HG03442 (cell line): ENCODE results near the gene MMS22L.
"Not testable (repeated sequence)": the region's sequence is repeated elsewhere in the genome, so short reads cannot be mapped to it uniquely, and the experiment has no call there.

Experiments
- ATAC-seq: cut with Tn5 transposase; IDR thresholded peaks from one replicate; pipeline ENCODE4 v1.9.1; 2021; ENCODE audit warnings: mild to moderate bottlenecking, moderate library complexity; ENCODE audit not compliant: unreplicated experiment

The MMS22L gene

DNA sequence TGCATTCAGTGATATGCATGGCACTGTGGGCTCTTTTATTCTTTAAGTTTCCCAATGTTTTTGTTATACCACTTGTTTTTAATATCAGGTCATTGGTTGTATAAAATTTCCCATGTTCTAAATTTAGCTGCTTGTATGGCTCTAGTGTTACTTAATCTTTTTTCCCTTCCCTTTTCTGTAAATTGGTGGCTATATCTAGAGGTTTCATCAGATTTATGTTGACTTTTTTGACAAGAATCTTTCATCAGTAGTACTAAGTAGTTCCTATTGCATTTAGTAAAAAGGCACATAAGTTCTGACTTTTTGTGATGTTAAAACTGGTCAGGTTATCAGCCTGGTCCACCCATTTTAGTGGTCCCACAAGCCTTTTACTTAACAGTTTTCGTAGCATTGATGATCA, 51.1 kb downstream of the MMS22L start:
- ATAC-seq, result no peak

DNA sequence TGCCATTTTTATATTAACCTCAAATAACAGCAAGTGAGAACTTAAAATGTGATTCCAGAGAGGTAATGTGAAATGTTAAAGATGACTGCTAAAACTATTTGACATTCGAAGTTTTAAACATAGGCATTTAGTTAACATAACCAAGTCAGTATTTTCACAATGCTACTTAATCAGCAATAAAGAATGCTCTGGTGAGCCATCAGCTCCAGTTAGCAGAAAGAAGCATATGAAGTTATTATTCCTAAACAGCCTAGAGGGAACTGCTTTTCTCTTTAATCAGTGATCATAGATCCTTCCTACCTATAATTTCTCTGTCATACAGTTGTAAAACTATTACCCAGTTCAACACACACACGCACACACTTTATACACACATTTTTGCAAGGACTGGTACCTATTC, 60.1 kb downstream of the MMS22L start:
- no peak for ATAC-seq

DNA sequence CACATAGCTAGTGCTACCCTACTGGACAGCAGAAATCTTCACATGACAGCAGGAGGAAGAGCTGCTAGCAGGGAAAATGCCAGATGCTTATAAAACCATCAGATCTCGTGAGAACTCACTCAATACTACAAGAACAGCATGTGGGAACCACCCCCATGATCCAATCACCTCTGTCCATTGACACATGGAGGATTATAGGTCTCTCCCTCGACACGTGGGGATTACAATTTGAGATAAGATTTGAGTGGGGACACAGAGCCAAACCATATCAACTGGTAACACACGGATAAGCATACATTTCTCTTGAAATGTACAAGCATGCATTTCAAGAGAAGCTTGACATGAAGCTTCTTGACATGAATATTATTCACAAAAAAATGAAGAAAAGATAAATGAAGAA, 64.1 kb downstream of the MMS22L start:
- ATAC-seq, result no peak

DNA sequence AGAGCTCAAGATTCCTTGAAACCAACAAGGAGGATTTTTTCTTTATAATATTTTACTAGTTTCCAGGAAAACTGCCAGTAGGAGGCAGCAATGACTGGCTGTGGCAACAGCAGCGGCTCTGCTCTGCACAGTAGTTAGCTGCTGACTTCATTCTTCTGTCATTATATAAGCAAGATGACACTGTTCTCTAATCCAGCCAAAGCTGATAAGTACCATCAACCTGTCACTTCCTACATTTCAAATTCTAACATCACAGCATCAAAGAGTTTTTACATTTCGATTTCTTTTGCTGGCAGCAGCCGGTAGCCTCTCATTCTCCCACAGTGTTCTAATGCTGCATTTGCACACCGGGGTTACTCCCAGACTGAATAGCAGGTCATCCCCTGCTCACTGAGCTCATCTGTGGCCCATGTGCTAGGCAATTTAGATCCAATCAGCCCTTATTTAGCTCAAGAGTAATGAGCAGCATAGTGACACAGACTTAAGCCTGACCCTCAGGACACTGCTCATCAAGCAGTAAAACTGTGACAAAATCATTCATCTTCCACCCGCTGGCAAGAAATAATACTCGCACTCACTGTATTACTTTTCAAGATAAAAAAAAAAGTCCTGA, 67.8 kb downstream of the MMS22L start:
- ATAC-seq, result no peak

DNA sequence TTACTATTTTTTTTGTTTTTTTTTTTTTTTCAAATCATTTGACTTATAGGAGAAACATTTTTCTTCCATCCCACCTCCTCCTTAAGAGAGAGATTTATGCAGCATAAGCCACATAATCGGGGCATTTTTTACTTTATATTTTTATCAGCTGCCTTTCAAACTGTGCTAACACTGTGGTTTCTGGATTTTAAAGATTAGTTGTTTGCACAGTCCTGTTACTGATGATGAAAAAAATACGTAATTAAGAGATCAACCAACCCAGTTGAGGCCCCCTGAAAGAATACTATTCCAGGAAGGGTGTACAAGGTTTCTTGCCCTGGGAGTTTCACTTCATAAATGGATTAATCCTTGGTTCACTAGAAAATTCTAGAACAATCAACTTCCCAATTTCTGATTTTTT, 68.3 kb downstream of the MMS22L start:
- no peak for ATAC-seq

DNA sequence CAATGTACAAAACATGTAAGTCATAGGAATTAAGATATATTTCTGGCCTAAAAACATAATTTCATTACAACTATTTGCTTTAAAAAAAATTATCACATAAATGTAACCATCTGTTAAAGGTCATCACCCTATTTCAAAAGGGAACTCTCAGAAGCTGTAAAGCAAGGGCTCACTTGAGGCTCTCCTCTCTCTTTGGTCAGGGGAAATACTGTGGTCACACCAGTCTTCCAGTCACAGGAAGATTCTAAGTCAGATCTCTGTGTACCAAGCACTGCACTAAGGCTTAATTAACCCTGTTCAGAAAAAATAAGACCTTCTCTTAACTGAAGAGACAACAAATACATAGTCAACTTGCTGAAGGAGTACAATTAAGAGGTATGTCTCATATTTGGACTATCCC, 75.6 kb downstream of the MMS22L start:
- no peak for ATAC-seq

DNA sequence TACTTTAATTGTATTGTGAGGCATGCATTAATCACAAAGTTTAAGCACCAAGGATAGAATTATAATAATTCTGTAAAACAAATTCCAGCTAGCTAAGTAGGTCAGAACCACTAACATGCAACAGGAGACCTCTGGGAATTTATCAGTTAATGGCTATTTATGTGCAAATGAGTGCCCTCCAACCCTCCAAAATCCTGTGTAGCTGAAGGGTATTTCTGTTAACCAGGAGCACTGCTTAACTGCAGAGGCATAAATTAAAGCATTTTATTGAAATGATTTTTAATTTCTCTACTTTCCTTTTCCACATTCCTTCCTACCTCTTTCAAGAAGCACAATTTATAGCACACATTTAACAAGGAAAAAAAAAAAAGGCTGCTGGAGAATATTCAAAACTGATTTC, 77.0 kb downstream of the MMS22L start:
- ATAC-seq, result no peak

DNA sequence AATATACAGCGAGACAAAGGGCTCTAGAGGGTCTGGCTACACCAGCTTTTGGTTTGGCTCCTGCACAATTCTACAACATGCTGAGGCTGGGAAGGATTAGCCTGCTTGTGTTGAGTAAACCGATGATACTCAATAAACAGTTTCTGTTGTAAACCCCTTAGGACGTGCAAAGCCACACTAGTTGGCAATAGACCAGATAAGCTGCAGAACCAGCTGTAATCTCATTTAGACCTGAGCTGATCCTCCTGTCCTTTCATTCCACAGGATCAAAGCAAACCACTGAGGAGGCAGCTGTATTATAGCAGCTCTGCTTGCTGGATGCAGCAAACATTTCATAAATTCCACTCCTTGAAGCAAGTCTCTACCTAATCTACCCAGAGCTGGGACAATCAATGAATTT, 79.7 kb downstream of the MMS22L start:
- no peak for ATAC-seq

DNA sequence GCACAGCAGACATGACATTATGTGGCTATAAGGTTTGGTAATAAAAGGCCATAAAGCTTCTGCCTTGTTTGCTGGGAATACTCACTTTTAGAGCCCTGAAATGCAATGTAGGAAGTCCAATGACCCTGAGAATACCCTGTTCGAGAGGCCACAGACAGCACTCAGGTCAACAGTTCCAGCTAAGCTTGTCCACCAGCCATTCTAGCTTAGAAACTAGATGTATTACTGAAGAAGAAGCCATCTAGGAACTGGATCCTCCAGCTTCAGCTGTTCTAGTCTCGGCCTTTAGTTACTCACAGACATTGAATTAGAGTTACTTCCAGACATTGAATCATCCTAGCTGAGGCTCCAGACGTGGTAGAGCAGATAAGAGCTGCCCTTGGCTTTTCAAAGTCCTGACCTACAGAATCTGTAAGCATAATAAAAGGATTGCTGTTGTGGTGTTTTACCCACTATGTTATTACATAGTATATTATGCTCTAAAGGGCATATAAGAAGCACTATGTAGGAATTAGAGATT, 84.9 kb downstream of the MMS22L start:
- ATAC-seq, result no peak

DNA sequence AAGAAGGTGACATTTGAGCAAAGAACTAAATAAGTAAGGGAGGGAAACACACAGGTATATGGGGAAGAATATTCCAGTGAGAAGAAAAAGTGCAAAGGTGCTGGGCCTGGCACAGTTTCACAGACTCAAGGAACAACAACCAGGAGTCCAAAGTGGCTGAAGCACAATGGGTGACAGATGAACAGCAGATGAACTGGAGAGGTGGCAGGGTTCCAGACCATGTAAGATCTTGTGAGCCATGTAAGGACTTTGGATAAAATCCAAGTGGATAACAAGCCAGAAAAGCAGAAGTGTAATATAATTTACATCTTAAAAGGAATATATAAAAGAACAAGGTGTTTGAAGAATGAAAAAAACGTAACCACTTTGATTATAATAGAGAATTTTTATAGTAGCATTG, 87.9 kb downstream of the MMS22L start:
- ATAC-seq, result no peak

DNA sequence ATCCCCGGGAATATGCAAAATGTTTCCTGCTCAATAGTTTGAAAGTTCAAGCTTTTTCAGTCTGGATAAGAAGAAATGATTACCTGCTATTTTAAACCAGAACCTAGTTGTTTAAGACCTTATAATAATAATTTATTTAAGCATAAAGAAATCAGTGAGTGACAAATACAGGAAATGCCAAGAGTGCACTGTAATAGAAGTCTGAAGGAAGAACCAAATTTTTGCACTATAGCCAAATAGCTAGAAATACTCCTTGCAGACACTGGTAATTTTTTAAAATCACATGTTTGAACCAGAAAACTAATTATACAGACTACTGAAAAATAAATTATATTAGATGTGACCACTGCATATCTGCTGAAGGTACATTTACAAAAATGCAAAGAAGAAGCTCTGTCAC, 93.2 kb downstream of the MMS22L start:
- no peak for ATAC-seq

DNA sequence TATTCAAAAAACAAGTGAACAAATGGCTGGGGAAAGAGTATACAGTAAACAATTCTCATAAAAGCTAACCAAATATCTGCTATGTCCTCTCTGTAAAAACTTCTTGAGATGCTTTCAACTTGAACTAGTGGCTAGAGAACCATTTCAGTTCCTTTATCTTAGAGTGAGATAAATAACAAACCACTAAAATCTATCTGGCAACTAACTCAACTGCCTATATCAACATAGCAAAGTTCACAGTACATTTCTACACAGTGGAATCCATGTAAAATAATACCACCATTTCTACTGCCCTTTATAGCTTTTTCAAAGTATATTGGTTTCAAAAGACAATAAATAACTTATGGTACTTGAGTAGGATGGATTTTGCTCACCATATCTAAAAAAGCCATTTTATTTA, 95.1 kb downstream of the MMS22L start:
- no peak for ATAC-seq

DNA sequence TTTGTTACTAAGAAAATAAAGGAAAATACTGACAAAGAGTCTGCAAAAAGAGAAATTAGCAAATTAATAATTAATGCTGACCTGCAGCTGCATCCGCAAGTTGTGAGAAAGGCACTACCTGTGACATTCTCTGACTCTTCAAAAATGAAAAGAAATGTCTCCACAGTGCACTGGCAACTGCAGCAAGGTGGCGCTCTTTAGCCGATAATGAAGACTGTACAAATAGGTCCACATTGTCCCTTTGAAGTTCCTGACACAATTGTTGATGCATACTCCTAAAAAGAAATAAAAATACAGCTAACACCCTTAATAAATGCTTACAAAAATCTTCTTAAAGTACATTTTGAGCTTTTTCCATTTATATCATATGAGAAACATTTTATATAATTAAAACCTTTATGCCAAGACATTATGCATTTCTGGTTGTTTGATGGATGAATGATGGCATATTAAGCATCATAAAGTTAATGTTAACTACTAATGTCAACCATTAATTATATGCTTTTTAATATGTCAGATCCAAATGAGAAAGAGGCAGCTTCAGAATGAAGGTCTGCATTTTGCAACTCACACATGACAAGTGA, 96.5 kb downstream of the MMS22L start:
- peak; percentile 96 for ATAC-seq

DNA sequence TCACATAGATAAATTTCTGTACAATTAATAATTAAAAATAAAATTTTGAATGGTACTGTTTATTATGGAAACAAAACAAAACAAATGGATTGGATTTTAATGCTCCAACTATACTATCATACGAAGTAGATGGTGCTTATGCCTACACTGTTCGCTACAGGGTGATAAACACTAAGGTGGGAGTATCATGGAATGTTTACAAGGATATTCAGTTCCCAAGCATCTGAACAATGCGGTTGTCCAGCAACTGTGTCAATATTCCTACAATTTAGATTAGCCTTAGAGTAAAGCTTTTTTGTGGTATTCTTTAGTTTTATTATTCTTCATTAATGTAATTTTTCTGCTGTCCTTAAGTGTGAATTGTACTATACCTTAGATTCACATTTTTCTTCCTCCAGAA, 105.1 kb downstream of the MMS22L start:
- no peak for ATAC-seq

DNA sequence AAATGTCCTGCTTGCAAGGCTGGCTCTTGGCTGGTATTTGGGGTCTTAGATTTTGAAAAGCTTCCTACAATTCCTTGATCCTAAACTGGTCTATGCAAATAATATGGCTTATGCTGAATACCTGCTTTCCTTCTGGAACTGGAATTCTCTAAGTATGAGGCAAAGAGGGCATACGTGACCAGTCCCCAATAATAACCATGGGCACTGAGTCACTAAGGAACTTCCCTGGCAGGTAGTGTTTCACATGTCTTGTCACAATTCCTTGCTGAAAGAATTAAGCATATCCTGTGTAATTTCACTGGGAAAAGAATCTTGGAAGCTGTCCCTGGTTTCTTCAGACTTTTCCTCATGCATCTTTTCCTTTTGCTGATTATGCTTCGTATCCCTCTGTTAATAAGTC, 106.5 kb downstream of the MMS22L start:
- ATAC-seq, result no peak

DNA sequence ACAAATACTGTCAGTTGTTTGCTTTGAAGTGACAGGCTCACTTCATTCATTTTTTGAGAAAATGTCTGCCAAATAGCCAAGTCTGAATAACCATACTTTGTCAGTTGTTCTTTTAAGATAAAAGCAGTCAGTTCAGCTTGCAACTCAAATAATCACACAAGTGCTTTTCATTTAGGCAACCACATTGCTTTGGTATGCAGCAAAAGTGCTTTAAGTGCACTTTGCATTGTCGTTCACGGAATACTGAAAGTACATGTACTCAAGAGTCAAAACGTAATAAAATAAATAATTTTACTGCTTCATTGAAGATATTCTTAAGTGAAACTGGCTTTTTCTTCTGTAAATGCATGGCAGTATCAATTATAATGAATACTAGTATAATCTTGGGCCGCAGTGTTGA, 107.2 kb downstream of the MMS22L start:
- no peak for ATAC-seq

DNA sequence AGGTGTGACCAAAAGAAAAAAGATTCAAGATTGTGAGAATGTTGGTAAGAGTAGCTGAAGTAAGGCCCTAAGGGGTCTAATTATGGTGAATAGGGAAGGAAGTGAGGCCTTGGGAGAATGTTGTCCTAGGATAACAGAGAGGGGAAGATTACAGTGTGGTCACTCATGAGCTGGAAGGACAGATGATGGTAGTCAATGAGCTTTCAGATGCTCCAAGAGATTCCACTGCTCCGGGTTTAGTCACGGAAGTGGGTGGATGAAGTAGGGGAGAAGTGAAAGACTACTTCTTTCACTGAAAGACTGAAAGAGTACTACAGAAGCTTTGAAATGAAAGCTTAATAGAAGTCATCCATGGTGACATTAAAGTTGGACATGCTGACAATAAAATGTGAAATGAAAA, 108.5 kb downstream of the MMS22L start:
- no peak for ATAC-seq

DNA sequence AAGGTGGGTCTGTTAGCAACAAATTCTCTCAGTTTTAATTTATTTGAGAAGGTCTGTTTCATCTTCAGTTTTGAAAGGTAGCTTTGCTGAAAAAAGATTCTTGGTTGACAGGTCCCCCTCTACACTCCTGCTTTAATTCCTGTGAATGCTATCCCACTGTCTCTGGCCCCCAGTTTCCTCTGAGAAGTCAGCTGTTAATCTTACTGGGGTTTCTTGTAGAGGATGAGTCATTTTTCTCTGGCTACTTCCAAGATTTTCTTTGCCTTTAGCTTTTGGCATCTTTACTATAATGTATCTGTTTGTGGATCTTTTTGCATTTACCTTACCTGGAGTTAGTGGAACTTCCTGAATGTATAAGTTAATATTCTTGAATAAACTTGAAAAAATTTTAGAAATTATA, 122.7 kb downstream of the MMS22L start:
- no peak for ATAC-seq

DNA sequence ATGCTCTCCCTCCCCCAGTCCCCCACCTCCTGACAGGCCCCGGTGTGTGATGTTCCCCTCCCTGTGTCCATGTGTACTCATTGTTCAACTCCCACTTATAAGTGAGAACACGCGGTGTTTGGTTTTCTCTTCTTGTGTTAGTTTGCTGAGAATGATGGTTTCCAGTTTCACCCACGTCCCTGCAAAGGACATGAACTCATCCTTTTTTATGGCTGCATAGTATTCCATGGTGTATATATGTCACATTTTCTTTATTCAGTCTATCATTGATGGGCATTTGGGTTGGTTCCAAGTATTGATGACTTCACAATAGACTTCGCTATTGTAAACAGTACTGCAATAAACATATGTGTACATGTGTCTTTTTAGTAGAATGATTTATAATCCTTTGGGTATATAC, 127.6 kb downstream of the MMS22L start:
- not testable (repeated sequence) for ATAC-seq

DNA sequence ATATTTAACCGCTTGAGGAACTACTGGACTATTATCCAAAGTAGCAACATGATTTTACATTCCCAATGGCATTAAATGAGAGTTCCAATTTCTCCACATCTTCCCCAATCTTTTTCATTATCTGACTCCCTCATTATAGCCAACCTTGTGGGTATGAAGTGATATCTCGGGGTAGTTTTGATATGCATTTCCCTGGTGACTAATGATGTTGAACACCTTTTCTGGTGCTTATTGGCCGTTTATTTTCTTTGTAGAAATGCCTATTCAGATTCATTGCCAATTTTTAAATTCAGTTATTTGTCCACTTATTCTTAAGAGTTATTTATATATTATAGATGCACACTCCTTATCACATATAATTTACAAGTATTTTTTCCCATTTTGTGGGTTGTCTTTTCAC, 129.0 kb downstream of the MMS22L start:
- ATAC-seq, result no peak

DNA sequence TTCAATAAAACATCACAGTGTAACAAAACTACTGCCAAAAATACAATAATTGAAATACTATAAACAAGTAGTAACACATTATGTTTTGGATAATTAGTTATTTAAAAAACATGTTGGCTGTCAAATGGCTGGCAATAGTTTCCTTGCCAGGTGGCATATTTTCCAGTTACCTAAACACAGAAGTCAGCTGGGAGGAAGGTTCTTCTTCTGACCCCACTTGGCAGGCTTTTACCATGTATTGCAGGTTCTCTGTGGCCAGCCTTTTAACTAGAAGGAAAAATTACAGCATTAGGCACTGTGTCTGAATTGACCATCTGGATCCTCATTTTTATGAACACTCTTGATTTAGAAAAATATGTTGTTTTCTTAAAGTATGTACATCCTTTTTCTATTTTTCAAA, 131.4 kb downstream of the MMS22L start:
- no peak for ATAC-seq

DNA sequence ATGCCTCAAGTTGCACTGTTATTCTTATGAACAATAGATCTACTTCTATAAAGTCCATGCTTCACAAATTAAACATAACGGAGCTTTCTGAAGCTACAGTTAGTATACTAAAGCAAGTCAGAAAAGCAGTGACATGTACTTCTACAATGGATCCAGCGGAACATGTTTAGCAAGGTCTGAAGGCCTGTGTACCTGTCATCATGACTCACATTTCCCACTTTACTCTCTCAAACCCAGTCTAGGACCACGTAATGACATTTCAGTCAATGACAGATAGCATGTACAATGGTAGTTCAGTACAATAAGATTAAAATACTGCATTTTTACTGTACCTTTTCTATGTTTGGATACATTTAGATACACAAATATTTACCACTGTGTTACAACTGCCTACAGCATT, 132.1 kb downstream of the MMS22L start:
- ATAC-seq, result no peak

DNA sequence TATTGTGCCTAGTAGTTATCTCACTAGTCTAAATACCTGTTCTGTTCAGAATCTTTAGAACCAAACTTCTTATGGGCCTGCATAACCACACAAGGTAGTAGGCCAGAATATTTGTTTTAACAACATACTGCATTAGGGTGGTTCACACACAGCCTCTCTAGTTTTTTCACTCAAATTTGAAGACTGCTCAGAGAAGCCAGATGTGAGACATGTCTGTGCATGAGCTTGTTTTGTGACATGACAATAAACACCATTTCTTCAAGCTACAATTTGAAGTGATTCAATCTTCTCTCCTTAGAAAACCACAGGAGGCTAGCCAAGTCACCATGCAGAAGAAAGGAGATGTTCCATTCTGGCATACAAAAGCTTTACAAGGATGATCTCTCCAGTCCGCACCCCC, 135.6 kb downstream of the MMS22L start:
- no peak for ATAC-seq
